B cell (primary cell): ENCODE results near the gene MSH3. TPM values are rescaled to one million over a fixed set of nuclear protein-coding genes. Genes with fewer than 3 reads are reported as not detected.

ENCODE experiments used
- ATAC-seq: fragments of 200-7000 bp; cut with Tn5 transposase; one replicate; pipeline ENCODE4 v1.10.0; 2021; ENCODE audit warnings: low read depth, mild to moderate bottlenecking, moderate number of reproducible peaks, moderate library complexity
- CTCF ChIA-PET: fragments of 350-600 bp; sonication (Branson Sonifier 250); formaldehyde crosslinking; loops from one replicate; lab custom pipeline; 2021; ENCODE audit warnings: antibody characterized with exemption, inconsistent platforms; lab: Charles Lee
- POLR2A ChIA-PET: fragments of 350-600 bp; sonication (Branson Sonifier 250); formaldehyde crosslinking; loops from one replicate; lab custom pipeline; 2021; ENCODE audit warnings: antibody characterized with exemption; lab: Charles Lee
- DNase-seq: peaks from one replicate; pipeline ENCODE4 v3.0.0; 2013
- H2AFZ ChIP-seq: 2 replicates; pipeline ENCODE4 v1.6.1; 2012; ENCODE audit warnings: mild to moderate bottlenecking, low read depth, low read length; ENCODE audit not compliant: insufficient read depth, poor library complexity, severe bottlenecking
- H3K27ac ChIP-seq, 2 donors: 1 replicate in 1 of 2; 2 replicates in 1 of 2; pipeline ENCODE4 v1.5.1; 2012 to 2013; ENCODE audit warnings: low read length in 2 of 2, mild to moderate bottlenecking in 2 of 2, moderate library complexity in 1 of 2
- H3K27me3 ChIP-seq, 4 experiments: fragments of 200-600 bp in 1 of 4; sonication (generic) in 1 of 4; replicated peaks in 1 of 4; 1 replicate in 2 of 4; 2 replicates in 2 of 4; pipeline versions ENCODE4 v1.6.1 to v1.7.0; 2013 to 2016; ENCODE audit warnings: low read length in 3 of 4, mild to moderate bottlenecking in 2 of 4, mixed read lengths in 1 of 4, moderate library complexity in 1 of 4; ENCODE audit not compliant: insufficient read depth in 4 of 4, control insufficient read depth in 3 of 4; ENCODE audit errors: control extremely low read depth in 1 of 4
- H3K36me3 ChIP-seq, 2 experiments: replicated peaks in 1 of 2; 1 replicate in 1 of 2; 2 replicates in 1 of 2; pipeline versions ENCODE4 v1.6.1 to v1.7.1; 2013; ENCODE audit warnings: low read length in 1 of 2; ENCODE audit not compliant: insufficient read depth in 2 of 2, control insufficient read depth in 1 of 2; ENCODE audit errors: control extremely low read depth in 1 of 2, extremely low read depth in 1 of 2
- H3K4me1 ChIP-seq, 2 donors: fragments of 200-600 bp in 1 of 2; sonication (generic) in 1 of 2; 1 replicate in 1 of 2; 2 replicates in 1 of 2; pipeline versions ENCODE4 v1.5.1 to v1.6.1; 2013 to 2017; ENCODE audit warnings: low read length in 2 of 2; ENCODE audit not compliant: control insufficient read depth in 2 of 2, insufficient read depth in 2 of 2
- H3K4me2 ChIP-seq: replicated peaks from 2 replicates; pipeline ENCODE3; 2012; ENCODE audit warnings: mild to moderate bottlenecking, low read depth, low read length; ENCODE audit not compliant: poor library complexity, severe bottlenecking
- H3K4me3 ChIP-seq, 5 experiments: fragments of 200-600 bp in 1 of 5; sonication (generic) in 1 of 5; 1 replicate in 3 of 5; 2 replicates in 2 of 5; pipeline versions ENCODE4 v1.5.1 to v1.7.0; 2011 to 2016; ENCODE audit warnings: low read length in 4 of 5, mild to moderate bottlenecking in 4 of 5, low read depth in 2 of 5, control low read depth in 1 of 5, moderate library complexity in 1 of 5; ENCODE audit not compliant: insufficient read depth in 1 of 5; ENCODE audit errors: control extremely low read depth in 1 of 5, extremely low read depth in 1 of 5
- H3K79me2 ChIP-seq: fragments of 200-600 bp; sonication (generic); one replicate; pipeline ENCODE4 v1.6.0; 2016; ENCODE audit warnings: low read length; ENCODE audit not compliant: control insufficient read depth, insufficient read depth
- H3K9ac ChIP-seq: fragments of 200-600 bp; sonication (generic); 2 replicates; pipeline ENCODE4 v1.6.1; 2017; ENCODE audit warnings: mild to moderate bottlenecking, low read length, moderate library complexity
- H3K9me3 ChIP-seq, 3 donors: one replicate each; pipeline versions ENCODE4 v1.6.1 to v1.7.1; 2013; ENCODE audit warnings: low read length in 2 of 3; ENCODE audit not compliant: control insufficient read depth in 2 of 3, insufficient read depth in 1 of 3; ENCODE audit errors: control extremely low read depth in 1 of 3
- H4K20me1 ChIP-seq: 2 replicates; pipeline ENCODE4 v1.6.0; 2012; ENCODE audit warnings: mild to moderate bottlenecking, low read length; ENCODE audit not compliant: insufficient read depth, control insufficient read depth, poor library complexity, severe bottlenecking
- H3K27ac Mint-ChIP-seq: one replicate; pipeline ENCODE4 v1.8.0; 2021; ENCODE audit warnings: mixed read lengths
- H3K27me3 Mint-ChIP-seq: one replicate; pipeline ENCODE4 v1.8.0; 2021; ENCODE audit warnings: mixed read lengths
- H3K4me1 Mint-ChIP-seq: one replicate; pipeline ENCODE4 v1.8.0; 2021; ENCODE audit warnings: mixed read lengths
- H3K4me3 Mint-ChIP-seq: one replicate; pipeline ENCODE4 v1.8.0; 2021; ENCODE audit warnings: mixed read lengths
- H3K9me3 Mint-ChIP-seq: one replicate; pipeline ENCODE4 v1.8.0; 2022; ENCODE audit warnings: mixed read lengths; ENCODE audit not compliant: insufficient read depth
- EZH2 ChIP-seq: IDR thresholded peaks from 2 replicates; pipeline ENCODE4 v1.6.1; 2012; ENCODE audit warnings: borderline replicate concordance, low read depth, mild to moderate bottlenecking, moderate library complexity, low read length; ENCODE audit not compliant: insufficient read depth, poor library complexity, severe bottlenecking
- WGBS: methylation state at CpG from one replicate; pipeline ENCODE4 v1.1.5; 2013; ENCODE audit warnings: missing lambda C conversion rate; ENCODE audit not compliant: insufficient coverage; 5-methylcytosine and 5-hydroxymethylcytosine counted together
- intact Hi-C: fragments of 100-400 bp; cut with micrococcal nuclease; formaldehyde crosslinking; loops from one replicate; pipeline ENCODE4 v1.10.0; 2022
- polyA plus RNA-seq: library from polyadenylated mRNA; depleted of rRNA; stranded (reverse); fragments of >200 nt; gene quantifications from 2 replicates; pipeline ENCODE4 v1.2.3, GENCODE V29; 2012
- total RNA-seq, 2 donors: library from RNA; stranded (reverse); fragments of 120-200 nt in 1 of 2; gene quantifications; 1 replicate in 1 of 2; 2 replicates in 1 of 2; pipeline versions ENCODE4 v1.2.3 to v1.2.4, GENCODE V29; 2013 to 2022
- TF ChIP-seq, protein P1 (sequence below): fragments of 200-600 bp; IDR thresholded peaks from one replicate; pipeline ENCODE4 v1.8.0; 2022; ENCODE audit warnings: antibody characterized with exemption, mild to moderate bottlenecking

Gene MSH3
- total and polyA plus RNA-seq, 2 donors (not counting 1 experiment from before 2014, with no cell fraction given): 3.5 to 26.3 TPM

GRCh38 chr5:80672140-80672736 is 17.8 kb downstream of the MSH3 start:
- TF ChIP-seq, protein P1, sequence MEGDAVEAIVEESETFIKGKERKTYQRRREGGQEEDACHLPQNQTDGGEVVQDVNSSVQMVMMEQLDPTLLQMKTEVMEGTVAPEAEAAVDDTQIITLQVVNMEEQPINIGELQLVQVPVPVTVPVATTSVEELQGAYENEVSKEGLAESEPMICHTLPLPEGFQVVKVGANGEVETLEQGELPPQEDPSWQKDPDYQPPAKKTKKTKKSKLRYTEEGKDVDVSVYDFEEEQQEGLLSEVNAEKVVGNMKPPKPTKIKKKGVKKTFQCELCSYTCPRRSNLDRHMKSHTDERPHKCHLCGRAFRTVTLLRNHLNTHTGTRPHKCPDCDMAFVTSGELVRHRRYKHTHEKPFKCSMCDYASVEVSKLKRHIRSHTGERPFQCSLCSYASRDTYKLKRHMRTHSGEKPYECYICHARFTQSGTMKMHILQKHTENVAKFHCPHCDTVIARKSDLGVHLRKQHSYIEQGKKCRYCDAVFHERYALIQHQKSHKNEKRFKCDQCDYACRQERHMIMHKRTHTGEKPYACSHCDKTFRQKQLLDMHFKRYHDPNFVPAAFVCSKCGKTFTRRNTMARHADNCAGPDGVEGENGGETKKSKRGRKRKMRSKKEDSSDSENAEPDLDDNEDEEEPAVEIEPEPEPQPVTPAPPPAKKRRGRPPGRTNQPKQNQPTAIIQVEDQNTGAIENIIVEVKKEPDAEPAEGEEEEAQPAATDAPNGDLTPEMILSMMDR: peak; percentile 94
- no peak for TF ChIP-seq EZH2
- Mint-ChIP-seq H3K27me3 (no peaks in the 10 kb centered on the region), H3K4me3 (no peak overlapping the region), H3K27ac (no peak overlapping the region), H3K9me3 (no peaks in the 10 kb centered on the region), H3K4me1 (peaks cover 14% of the 10 kb centered on the region)
- peak; percentile 65 for DNase-seq
- Histone ChIP-seq H3K36me3 (peaks cover 14 to 46% of the 10 kb centered on the region in 2 experiments), H3K27me3 (no peaks in the 10 kb centered on the region), H3K9ac (no peak overlapping the region), H3K4me1 (peaks cover 5 to 13% of the 10 kb centered on the region in 2 donors), H3K27ac (no peak overlapping the region), H4K20me1 (no peaks in the 10 kb centered on the region), H3K9me3 (no peaks in the 10 kb centered on the region), H3K4me2 (no peak overlapping the region), H2AFZ (no peak overlapping the region), H3K4me3 (no peak overlapping the region), H3K79me2 (no peaks in the 10 kb centered on the region)
- ChIA-PET POLR2A (no interaction called here), CTCF (interaction anchor here (0.6 to 2.0 kb wide), 15 partner anchors 9 to 589 kb away, joined by 3 to 14 read pairs (median 4); no protein-coding TSS in a partner anchor)
- intact Hi-C loops: loop anchor here (5.0 kb wide), 1 partner anchor 190 kb away; no protein-coding TSS in a partner anchor
- ATAC-seq: peak; percentile 48
- no CpG with 5 or more reads among the region's 7 CpGs for WGBS

- no peaks in the 10 kb centered on the region for H3K79me2 ChIP-seq
- no peak overlapping the region for H3K27ac ChIP-seq
- TF ChIP-seq EZH2: no peak
- TF ChIP-seq, protein P1: no peak
- H3K27me3 ChIP-seq: no peaks in the 10 kb centered on the region
- no peak overlapping the region for H3K4me3 ChIP-seq
- WGBS: 99% methylated on average over 5 of the region's 6 CpGs
- ATAC-seq (no peak), DNase-seq (no peak)
- H3K9ac ChIP-seq: no peak overlapping the region
- no peaks in the 10 kb centered on the region for H3K4me1 ChIP-seq
- H3K27ac Mint-ChIP-seq: no peak overlapping the region
- no peak overlapping the region for H2AFZ ChIP-seq
- intact Hi-C loops: no loop called here
- H3K4me2 ChIP-seq: no peak overlapping the region
- no peaks in the 10 kb centered on the region for H4K20me1 ChIP-seq
- ChIA-PET CTCF (no interaction called here), POLR2A (no interaction called here)
- peaks cover 2% of the 10 kb centered on the region for H3K4me1 Mint-ChIP-seq
- H3K4me3 Mint-ChIP-seq: no peak overlapping the region
- H3K9me3 ChIP-seq: no peaks in the 10 kb centered on the region
- no peaks in the 10 kb centered on the region for H3K9me3 Mint-ChIP-seq
- H3K27me3 Mint-ChIP-seq: no peaks in the 10 kb centered on the region
- peaks cover 11 to 44% of the 10 kb centered on the region in 2 experiments for H3K36me3 ChIP-seq
These were observed 22.3 kb downstream of the MSH3 start for GRCh38 chr5:80676706-80677105.
